GM21529 (cell line): ENCODE measurements around the gene OR2T34.
A peak's percentile ranks its signal among the peaks of the same experiment; 100 is the strongest.
"Not testable (repeated sequence)": the region's sequence is repeated elsewhere in the genome, so short reads cannot be mapped to it uniquely, and the experiment has no call there.

ENCODE experiments used
- ATAC-seq: cut with Tn5 transposase; IDR thresholded peaks from one replicate; pipeline ENCODE4 v1.9.1; 2021; ENCODE audit not compliant: unreplicated experiment

Gene OR2T34

DNA sequence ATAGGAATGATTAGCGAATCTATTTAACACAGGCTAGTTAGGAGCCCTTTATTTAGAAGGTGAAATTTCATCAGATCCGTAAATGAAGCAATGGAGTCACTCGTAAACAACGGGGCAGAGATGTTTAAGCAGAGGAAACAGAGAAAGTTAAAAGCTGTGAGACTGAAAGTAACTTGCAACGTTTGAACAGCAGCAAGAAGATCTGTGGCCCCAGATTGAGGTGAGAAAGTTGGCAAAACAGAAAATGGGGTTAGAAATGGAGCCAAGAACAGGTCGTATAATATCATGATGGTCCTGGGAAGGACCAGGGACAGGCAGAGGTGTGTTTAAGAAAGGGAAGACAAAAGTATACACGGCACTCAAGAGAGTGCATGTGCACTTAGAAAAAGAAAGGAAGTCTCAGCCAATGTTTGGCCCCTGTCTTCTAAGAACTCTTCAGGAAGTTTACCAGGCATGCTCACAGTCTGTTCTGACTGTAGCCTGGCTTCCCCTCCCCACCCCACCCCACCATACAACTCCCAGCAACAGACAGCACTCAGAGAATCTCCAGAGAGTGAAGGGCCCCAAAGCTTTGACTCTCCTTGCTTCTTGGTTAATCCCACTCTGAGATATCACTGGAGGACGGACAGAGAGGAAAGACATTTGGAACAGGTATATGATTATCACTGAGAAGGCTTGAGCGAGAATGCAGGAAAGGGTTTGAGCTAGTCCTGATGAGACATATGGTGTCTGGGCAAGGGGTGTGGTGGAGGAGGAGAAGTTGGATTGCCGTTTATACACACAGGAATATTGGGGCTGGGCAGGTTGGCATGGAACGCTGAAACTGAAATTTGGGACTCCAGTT is 8.8 kb downstream of the OR2T34 start:
- ATAC-seq, result peak; percentile 53

DNA sequence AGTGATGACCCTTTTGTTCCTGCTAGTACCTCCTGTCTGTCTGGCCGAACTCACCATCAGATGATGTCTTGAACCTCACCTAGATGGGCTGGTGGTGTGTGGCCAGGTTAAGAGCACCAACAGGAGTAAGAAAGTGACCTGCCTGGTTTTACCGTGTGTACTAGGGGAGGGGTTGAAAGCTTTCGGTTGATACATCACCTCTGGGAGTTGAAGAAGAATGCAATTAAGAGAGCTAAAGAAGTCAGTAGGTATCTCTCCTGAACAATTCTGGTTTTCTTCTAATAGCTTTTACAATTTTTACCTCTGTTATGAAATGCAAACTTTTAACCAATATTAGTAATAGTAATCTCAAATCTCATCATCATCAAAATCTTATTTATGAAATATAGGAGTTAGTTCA is 11.9 kb downstream of the OR2T34 start, which contains the start of gene OR2T29:
Gene OR2T29, minus strand, starts transcription at position 101 of the 400 bp plus-strand sequence. CDS start 3,281 bp downstream, outside the sequence.
- ATAC-seq, result not testable (repeated sequence)

DNA sequence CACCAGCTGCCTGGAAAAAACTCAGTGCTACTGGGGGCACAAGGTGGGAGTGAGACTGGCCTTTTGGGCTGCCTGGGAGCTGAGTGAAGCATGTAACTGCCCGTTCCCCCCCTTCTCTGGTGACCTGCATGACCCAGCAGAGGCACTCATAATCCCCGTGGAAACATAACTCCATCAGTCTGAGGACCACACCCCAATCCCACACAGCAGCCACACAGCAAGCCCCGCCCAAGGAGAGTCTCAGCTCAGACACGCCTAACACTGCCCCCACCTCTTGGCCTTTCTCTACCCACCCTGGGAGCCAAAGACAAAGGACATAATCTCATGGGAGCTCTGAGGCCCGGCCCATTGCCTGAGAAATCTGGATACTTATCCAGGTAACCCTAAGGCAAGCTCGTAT is 23.5 kb downstream of the OR2T34 start:
- ATAC-seq, result not testable (repeated sequence)

DNA sequence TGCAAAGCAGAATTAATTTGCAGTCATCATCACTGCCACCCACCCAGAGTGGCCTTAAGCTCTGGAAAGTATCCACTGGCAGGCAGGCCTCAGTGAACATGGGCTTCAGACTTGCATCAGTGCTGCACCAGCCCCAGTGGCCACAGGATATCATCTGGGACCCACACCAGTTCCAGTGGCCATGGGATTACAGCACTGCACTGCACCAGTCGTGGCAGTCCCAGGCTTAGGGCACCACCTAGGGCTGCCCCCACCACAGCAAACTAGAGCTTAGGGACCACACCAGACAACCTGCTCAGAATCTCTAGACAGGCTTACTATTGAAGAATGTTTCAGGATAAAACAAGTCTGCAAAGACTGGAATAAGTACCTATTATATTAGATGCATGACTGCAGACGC is 27.2 kb downstream of the OR2T34 start:
- not testable (repeated sequence) for ATAC-seq

DNA sequence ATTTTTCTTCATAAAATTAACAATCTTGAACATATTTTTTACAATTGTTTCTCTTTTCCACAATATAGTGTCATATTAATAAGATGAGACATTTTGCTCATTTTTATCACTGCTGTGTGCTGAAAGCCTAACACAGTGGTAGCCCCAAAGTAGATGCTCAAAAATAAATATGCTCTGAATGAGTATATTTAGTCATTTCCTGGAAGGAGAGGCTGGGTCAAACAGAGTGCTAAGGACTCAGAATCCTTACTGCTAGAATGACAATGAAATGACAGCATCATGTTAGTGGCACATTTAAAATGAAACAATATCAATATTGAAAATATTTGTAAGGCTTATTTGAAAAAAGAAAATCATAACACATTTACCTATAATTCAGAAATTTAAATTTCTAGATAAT is 37.1 kb downstream of the OR2T34 start:
- not testable (repeated sequence) for ATAC-seq
